ENCODE results near the gene TMEM89.

The TMEM89 gene, protein sequence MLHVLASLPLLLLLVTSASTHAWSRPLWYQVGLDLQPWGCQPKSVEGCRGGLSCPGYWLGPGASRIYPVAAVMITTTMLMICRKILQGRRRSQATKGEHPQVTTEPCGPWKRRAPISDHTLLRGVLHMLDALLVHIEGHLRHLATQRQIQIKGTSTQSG

DNA sequence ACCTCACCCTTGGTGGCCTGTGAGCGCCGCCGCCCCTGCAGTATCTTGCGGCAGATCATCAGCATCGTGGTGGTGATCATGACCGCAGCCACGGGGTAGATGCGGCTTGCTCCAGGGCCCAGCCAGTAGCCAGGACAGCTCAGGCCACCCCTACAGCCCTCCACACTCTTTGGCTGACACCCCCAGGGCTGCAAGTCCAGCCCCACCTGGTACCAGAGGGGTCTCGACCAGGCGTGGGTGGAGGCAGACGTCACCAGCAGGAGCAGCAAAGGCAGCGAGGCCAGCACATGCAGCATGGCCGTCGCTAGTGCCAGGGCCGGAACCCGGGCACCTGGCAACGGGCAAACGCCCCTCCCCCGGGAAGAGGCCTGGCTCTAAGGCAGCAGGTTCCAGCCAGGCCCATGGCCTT, at the start of gene TMEM89:
Gene TMEM89 (minus strand): TSS at position 309 of the 409 bp plus-strand sequence. CDS start 13 bp downstream, at position 296.
- DNase-seq: no peak

DNA sequence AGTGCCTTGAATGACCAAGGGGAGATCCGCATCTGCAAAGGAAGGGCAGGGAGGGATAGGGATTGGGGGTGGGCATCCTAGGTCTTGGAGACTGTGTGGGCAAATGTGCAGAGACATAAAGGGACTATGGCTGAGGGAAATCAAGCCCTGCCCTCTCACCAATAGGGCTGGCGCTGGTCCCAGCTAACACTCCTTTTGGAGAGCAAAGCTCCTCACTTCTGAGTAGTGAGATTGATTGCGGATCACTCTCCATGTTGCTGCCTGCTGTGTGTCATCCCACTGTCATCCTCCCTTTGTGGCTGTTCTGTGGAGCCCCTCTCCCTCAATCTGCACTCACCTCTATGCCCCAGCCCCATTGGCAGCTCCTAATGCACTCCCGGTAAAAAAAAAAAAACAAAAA, 43.4 kb upstream of the TMEM89 start:
- DNase-seq: no peak

DNA sequence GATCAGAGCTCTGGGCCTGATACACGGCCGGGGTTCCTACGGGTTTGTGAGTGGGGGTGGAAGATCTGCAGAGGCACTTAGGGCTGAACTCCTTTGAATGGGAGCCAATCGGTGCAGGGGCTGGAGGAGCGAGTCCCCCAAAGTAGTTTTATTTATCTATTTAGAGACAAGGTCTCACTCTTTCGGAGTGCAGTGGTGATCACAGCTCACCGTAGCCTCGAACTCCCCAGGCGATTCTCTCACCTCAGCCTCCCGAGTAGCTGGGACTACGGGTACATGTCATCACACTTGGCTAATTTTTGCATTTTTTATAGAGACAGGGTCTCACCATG, 42.7 kb upstream of the TMEM89 start:
- no peak for DNase-seq

DNA sequence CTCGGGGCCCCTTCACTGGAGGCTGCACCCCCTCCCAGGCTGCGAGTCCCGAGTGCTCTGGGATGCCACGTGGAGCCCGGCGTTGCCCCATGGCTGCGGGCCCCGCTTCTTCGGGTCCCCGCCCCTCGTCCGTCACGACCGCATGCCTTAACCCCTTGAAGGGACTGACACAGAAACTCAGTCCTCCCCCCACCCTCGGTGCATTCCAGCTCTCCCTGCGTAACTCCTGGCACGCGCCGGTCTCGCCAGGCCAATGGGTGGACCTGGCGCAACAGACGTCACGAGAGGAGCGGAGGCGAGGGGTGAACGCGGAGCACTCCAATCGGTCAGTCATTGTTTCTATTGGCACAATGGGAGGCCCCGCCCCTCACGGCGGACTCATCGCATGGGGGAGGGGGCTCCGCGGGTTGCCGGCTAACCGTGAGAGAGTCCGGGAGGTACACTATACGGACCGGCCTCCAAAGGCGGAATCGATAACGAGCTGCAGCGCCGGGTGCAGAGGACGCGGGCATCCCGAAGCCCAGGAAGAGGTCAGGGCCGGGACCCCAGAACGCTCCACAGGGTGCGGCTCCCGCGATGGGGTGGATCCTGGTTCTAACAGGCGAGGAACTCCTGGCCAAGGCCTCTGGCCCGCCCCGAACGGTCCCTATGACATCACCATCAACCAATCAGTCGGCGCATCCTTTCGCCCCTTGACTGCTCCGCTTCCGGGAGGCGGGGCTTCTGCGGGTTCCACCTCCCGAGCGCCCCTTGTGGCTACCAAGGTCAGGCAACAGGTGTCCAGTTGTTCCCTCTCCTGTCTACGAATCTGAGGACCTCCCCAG, 42.1 kb upstream of the TMEM89 start:
- peak; percentile 71 to 81 (median 74) for DNase-seq

DNA sequence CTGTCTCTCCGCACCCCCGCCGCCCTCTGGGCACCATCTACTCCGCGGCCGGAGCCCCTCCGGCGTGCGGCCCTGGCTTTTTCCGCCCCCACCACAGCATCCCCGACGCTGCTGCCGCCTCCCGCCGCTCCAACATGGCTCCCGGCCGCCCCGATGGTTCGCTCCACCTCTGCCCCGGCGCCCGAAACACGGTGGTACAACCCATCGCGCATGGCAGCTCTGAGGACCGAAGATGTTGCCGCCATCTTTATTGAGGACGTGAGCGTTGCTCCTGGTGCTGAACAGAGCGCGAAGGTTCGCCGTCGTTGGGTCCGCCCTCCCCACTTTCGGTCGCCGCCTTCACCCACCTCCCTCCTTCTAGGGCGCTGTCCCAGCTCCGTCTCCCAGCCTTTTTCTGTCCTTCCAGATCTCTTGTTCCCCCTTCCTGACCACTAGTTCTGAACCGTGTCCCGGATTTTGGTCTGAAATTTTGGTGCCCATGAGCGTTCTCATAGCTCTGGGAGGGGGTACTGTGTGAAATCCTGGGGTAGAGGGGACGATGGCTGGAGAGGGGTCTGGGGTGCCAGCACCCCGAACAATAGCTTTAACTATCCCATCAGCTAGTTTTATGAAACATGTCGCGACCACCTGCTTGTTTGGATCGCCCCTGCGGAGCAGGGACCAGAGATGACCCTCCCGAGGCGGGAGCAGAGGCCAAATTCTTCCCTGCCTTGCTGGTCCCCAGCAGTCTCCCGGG, 41.4 kb upstream of the TMEM89 start, which contains the start of gene CELSR3:
Gene CELSR3 (minus strand): TSS at position 134 of the 736 bp plus-strand sequence. CDS start 252 bp downstream, outside the sequence.
- DNase-seq: peak; percentile 20 to 25 (median 22)

DNA sequence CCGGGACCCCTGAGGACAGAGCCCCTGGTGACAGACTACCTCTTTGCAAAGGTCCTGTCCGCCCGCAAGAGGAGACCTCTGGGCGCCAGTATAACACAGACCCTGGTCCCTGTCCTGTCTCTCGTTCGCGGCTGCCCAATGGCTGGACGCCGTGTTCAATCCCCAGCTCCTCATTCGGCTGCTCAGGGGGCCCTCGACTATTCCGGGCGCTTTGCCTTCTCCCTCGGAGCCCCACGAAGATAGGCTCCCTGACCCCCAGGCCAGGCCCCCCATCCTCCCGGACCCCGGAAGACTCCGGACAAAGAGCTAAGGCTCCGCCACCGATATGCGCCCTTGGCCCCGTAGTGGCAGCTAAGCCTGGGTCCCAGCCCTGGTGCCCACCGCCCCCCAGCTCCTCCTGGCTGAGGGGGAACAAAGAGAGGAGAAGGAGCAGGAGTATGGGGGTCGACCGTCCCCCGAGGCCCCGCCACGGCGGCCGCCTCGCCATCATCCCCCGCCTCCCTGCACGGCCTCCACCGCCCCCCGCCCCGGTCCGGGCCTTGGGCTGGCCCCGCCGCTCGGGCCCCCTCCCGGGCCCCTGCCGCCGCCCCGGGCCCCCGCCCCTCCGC, 40.7 kb upstream of the TMEM89 start:
- no peak for DNase-seq

DNA sequence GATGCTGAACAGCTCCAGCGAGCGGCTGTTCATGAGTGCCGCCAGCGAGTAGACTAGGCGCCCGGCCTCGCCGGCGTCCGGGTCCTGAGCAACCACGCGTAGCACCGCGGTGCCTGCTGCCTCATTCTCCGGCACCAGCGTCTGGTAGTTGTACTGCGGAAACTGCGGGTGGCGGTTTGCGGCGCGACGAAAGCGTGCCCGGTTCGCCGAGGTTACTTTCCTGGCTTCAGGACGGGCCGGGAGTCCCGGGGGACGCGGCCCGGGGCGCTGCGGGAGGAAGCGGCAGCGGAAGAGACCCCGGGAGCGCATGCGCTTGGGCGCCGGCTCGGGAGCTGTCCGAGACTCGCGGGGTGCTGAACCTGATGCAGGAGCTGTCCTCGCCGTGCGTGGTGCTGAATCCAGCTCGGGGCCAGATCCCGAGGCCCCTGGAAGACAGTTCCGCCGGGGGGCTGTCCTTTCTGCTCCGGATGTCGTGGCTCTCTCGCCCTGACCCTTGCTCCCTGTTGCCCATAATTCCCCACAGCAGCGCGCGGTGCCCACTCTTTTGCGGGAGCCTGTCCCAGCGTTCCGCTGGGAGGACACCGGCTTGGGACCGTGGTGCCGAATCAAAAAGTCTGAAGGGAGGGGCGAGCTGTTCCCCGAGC, 40.1 kb upstream of the TMEM89 start:
- peak; percentile 41 to 58 (median 53) for DNase-seq

DNA sequence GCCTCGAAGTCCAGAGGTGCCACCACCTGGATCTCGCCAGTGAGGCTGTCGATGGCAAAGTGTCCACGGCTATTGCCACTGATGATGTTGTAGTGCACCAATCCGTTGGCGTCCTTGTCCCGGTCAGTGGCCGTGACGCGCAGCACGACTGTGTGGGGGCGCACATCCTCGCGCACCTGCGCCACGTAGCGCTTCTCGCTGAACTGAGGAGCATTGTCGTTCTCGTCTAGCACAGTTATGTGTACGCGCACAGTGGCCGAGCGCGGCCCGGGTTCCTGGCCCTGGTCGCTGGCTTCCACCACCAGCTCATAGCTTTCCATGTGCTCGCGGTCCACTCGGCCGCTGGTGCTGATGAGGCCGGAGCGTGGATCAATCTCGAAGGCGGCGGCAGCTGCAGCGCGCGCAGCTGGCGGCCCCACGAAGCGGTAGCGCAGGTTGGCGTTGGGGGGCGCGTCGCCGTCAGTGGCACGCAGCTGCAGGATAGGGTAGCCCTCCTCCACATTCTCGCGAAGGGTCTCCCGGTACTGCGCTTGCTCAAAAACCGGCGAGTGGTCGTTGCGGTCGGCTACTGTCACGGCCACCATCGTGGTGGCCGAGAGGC, 39.3 kb upstream of the TMEM89 start:
- DNase-seq: no peak

DNA sequence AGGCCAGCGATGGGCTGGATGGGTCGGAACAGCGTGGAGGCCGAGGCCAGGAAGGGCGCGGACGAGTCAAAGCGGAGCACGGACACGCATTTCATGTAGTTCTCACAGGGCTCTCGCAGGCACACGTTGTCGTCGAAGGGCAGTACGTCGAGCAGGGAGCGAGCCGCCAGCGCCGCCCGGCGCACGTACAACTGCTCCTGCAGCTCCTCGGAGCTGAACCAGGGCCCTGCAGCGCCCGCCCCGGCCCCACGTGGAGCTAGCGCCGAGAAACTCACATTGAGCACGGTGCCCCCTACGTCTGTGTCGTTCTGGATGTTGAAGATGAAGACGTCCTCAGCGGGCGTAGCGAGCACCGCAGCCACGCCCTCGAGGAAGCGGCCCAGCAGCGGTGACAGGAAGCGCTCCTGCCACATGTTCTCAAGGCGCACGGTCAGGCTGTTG, 35.3 kb upstream of the TMEM89 start:
- no peak for DNase-seq

DNA sequence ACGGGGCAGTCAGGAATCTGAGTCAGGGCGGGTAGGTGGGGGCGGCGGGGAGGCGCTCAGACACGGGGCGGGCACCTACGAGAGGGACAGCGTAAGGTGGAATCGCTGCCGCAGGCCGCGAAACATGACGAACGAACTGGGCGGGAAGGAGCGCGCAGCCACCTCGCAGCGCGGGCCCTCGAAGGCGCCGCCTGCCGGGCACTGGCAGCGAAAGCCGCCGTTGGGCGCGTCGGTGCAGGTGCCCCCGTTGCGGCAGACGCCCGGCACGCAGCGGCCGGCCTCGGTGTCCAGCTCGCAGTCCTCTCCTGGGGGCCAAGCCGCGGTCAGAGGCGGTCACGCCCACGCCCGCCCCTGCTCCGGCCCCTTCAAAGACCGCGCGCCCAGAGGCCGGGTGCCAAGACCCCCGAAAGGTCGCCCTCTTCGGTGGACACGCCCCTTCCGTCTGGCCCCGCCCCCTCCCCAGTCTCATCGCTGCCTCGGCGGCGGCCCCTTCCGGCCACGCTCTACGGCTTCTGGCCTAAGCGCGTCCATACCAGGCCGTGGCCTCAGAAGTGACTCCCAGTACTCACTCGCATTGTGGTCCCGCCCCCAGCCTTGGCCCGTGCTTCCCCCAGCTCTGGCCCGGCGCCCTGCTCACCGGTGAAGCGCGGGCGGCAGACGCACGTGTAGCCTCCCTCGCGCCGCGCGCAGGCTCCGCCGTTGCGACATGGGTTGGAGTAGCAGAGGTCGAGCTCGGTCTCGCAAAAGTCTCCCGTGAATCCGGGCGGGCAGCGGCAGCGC, 34.7 kb upstream of the TMEM89 start:
- DNase-seq: peak; percentile 64 to 77 (median 72)

DNA sequence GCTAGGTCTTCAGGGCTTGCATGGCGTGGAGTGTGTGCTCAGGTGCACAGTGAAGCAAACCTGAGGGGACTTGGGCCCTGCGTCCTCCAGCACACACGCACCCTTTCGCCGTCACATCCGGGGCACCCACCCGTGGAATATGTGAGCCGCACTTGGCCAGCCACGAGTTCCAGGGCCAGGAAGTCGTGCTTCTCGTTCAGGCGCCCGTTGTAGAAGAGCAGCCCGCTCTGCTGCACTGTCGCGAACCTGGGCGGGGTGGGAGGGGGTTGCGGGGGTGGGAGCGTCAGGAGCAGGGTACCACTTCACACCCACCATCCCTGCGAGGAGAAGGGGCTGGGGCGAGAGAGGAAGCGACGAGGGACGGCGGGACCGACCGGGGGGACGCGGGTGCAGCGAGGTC, 34.0 kb upstream of the TMEM89 start:
- DNase-seq: peak in 3 of 4 experiments; percentile 27 to 44 (median 40)

DNA sequence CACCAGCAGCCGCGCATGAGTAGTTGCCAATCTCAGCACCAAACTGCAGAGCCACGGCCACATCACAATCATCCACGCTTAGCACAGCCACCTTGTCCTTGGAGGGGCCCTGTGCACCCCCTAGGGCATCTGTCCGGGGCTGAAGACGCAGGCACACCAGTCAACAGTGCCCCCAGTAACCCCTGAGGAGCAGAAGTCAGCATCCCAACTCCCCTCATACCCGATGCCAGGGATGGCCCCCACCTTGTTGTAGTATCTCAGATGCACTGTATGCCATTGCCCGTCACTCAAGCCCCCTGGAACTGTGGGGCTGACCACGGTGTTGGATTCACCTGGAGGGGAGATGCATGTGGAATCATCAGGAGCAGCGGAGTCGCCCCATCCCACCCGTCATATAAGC, 33.5 kb upstream of the TMEM89 start:
- DNase-seq: no peak

DNA sequence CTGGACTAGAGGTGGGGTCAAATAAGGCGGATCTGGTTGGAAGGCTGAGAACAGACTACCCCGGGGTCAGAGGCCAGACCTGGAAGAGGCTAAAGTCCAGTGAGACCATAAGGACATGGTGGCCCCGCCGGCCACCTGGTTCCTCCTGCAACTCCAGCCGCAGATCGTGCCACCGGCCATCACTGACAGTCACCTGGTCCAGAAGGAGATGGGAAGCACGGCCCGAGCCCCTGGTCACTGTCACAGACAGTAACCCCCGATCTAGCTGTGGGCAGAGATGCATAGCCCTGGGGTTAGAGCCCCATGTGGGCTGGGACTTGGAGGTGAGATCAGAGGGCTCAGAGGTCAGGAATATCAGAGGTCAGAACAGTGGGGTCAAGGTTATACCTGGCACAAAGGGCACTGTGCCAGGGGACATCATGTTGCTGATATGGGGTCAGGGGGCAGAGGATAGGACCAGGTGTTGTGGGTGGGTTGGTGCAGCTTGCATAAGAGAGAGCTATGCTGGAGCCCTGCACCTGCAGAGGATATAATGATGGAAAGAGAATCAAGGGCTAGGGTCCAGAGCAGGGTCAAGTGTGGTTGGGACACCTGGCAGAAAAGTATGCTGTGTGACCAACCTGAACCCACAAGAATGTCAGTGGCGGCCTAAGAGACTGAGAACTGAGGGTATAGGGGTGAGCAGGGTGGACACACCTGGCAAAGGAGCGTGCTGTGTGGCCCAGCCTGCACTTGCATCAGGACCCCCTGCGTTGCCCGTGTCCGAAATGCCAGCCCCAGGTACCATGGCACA, 31.6 kb upstream of the TMEM89 start:
- no peak for DNase-seq

DNA sequence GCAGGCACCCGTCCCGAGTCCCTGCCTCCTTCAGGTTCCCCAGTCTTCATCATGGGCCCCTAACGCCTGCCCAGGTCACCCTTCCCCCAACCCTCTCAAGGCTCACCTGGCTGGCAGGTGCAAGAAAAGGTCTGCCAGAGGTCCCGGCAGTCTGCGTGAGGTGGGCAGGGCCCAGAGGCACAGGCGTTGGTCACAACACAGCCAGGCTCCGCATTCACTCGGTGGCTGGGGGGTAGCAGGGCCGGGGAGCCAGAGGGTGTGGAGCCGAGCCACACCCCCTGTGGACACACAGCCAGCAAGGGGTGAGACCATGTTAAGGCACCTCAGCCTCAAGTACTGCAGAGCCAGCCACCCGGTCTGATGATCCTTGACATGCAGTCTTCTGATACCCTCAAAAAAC, 30.2 kb upstream of the TMEM89 start:
- no peak for DNase-seq

DNA sequence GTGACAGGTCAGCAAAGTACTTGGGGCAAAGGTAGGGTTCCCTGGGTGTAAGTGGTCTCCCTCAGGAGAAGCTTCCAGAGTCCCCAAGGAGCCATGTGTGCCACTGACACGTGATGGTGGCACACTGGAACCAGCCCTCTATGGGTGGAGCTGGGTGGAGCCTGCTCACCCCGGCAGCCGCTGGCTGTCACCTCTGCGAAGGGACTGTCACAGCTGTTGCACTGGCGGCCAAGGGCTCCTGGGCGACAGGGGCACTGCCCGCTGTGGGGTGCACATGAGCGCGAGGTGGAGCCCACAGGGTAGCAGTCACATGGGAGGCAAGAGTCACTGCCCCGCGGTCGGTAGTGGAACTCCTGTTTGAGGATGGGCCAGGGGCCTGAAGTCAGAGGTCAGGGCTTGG, 29.2 kb upstream of the TMEM89 start:
- DNase-seq: no peak

DNA sequence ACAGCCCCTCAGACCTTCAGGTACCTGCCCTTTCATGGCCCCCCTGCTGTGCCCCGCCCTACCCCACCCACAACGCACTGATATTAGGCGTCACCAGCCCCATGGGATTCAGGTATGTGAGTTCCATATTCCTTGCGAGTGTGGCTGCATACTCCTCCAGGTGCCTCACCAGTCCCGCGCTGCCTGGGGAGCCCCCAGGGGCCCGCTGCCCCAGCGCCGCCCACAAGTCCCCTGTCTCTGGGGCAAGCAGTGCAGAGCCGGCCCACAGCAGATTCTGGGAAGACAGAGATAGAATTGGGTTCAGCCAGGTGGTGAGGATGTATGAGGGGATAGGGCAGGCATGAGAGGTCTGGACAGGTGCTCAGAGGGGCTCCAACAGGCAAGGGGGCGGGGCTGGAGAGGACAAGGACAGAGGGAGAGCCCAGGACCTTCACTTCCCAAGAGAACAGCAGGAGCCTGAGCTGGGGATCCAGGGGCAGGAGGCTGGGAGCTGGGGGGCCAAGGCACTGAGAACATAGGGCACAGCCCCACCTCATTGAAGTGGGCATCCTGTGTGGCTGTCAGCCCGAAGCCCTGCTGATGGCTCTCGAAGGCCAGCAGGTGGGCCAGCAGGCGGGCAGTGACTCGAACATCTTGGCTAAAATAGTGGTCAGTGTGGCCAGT, 26.8 kb upstream of the TMEM89 start:
- DNase-seq: no peak

DNA sequence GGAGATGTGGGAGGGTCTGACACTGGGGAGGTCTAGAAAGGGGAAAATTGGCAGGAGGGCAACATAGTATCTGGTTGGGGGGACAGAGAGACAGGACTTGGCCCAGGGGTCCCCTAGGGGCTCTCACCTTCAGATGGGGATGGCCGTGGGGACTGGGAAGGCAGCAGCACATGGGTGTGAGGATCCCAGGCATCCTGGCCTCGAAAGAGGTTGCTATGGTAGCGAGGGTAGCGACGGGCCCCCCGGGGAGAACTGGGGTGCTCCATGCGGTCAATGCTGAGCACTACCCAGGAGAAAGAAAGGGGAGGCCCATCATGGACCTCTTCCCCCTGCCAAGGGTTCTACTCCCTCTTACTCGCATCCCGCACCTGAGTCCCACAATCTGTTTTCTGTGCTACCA, 26.1 kb upstream of the TMEM89 start:
- no peak for DNase-seq

DNA sequence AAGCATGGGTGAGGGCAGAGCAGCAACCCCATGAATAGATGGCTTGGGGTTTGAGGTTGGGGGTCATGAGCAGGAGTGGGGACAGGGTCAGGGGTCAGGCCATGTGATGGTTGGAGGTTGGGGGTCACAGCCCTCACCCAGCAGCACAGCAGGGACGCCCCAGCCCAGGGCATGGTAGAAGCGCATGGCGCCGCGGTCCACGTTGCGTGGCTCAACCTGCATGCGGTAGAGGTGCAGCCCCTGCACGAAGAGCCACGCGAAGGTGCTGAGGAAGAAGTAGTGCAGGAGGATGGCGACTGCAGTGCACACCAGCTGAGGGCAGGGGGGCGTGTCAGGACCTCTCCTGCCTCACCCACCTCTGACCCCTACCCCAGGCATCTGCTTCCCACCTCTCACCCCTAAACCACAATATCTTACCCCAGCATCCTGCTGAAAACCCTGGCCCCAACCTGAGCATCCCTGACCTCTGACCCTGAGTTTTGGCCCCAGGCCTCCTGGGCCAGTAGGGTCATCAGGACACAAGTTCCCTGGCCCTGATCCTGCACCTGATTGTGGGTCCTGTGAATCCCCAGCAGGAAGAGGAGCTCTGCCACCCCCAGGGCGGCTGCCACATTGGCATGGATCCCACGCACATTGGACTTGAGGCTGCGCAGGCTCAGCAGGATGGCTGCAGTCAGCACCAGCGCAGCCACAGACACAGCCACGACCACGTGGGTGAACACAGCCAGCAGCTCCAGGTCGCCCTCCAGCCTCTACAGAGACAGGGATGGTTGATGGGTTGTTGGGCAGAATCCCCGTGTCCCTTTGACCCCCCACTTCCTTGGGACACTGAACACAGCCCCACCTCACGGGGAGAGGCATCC, 23.6 kb upstream of the TMEM89 start:
- no peak for DNase-seq

DNA sequence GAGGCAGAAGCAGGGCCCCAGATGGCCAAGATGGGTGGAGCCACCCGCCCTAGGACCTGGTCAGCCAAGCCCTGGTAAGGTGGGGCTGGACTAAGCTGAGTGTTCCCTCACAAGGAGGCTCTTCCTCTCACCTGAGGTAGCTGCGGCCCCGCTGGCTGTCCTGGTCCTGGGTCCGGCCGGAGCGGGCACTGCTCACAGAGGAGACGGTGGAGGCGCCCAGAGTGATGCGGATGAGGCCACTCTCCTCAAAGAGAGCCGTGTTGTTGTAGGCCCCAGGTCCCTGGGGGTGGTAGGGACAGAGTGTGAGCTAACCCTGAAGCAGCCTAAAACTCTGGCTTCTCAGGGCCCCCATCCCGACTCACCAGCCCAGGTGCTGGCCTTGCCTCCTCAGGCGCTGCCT, 21.0 kb upstream of the TMEM89 start:
- no peak for DNase-seq
